ENCODE measurements around the gene GADL1.

GADL1 gene

DNA sequence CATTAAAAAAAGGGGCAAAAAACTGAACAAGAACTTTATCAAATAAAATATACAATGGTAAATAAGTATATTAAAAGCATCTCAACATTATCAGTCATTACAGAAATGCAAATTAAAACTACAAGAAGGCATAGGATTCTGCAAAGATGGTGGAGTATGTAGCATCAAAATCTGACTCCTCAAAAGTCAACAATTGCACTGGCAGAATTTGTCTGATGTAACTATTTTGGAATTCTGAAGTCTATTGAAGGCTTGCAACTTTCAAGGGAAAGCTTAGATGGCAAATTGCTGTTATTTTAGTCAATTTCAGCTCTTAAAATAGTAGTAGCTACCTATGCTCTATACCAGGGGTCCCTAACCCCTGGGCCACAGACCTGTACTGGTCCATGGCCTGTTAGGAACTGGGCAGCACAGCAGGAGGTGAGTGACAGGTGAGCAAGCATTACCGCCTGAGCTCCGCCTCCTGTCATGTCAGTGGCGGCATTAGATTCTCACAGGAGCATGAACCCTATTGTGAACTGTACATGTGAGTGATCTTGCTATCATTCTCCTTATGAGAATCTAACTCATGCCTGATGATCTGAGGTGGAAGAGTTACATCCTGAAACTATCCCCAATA is 180.5 kb downstream of the GADL1 start:
- DNase-seq: no peak

- no peak for DNase-seq
These were observed 181.5 kb downstream of the GADL1 start for GRCh38 chr3:30712991-30713390.

- DNase-seq: no peak
These were observed 182.6 kb downstream of the GADL1 start for GRCh38 chr3:30711867-30712266.

DNA sequence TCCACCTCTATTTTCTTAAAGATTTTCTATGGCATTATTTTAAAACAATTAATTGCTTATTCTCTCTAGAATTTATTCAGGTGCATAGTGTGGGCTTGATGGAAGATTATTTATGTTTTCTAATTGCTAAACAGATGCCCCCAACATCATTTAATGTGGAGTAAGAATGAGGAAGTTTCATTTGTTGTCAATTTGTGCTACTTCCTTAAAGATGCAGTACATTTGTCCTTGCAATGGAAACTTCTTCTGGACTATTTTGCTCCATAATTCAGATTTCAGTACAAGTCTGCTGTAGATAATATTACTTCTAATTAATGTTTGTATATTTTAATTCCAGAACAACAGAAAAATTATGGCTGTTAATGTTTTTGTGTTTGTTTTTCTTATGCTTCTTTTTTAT is 183.3 kb downstream of the GADL1 start:
- DNase-seq: no peak

- DNase-seq: no peak
These were observed 184.4 kb downstream of the GADL1 start for GRCh38 chr3:30710017-30710416.

DNA sequence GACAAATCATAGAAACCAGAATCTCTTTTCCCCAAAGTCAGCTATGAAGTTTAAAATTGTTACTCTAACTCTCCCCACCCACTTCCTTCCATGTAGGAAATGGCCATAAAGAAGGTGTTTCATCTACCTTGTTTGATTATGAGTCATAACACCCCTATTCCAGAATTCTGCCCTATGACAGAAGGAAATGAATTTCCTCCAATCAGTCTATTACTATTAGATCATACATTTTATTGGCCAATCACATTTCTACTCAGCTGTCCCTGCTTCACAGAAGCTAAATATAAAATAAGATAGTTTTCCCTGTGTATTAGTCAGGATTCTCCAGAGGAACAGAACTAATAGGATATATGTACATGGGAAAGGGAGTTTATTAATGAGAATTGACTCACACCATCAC is 186.0 kb downstream of the GADL1 start:
- DNase-seq: no peak

- DNase-seq: no peak
These were observed 186.6 kb downstream of the GADL1 start for GRCh38 chr3:30707825-30708224.

GRCh38 chr3:30704931-30705890 is 189.2 kb downstream of the GADL1 start:
- no peak for DNase-seq

- DNase-seq: no peak
These were observed 191.5 kb downstream of the GADL1 start for GRCh38 chr3:30702828-30703397.

DNA sequence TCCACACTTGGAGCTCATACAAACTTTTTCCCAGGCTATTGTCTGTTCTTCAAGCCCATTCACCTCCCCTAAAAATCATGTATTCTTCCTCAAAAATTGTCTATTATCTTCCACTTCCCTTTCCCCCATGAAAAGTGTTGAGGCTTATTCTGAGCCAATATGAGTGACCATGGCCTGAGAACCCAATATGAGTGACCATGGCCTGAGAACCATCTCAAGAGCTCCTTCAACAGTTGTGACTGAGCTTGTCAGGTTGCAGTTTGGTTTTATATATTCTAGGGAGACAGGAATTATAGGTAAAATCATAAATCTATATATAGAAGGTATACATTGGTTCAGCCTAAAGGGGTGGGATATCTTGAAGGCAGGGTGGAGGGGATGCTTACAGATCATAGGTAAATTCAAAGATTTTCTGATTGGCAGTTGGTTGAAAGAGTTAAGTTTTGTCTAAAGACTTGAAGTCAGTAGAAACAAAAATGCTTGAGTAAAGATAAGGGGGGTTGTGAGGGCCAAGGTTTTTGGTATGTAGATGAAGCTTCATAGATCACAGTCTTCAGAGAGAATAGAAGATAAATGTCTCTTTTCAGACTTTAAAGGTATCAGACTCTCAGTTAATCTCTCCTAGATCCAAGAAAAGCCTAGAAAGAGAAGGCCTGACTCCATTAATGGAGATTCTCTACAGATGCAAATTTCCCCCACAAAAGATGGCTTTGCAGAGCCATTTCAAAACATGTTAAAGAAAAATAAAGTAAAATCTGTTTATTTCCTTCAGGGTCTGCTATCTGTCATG is 192.2 kb downstream of the GADL1 start:
- no peak for DNase-seq

- no peak for DNase-seq
These were observed 193.6 kb downstream of the GADL1 start for GRCh38 chr3:30700702-30701321.

GRCh38 chr3:30699927-30700326 is 194.5 kb downstream of the GADL1 start:
- no peak for DNase-seq

- DNase-seq: no peak
These were observed 195.9 kb downstream of the GADL1 start for GRCh38 chr3:30698549-30698948.

DNA sequence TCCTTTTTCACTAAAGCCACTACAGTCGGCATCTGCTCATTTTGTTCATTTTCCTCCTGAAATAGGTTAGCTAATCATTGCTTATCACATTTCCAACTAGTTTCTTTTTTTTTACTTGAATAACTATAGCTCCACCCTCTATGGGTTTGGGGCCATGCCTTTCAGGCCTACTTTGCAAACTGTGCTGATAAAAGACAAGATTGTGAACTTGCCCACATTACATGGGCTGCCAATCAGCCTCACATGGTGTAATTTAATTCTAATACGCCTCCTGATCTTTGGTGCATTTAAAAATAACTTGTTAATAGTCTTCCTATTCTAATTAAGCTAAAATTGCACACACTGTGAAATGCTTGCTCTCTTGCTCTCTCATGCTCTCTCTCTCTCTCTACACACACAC is 197.6 kb downstream of the GADL1 start:
- no peak for DNase-seq

DNA sequence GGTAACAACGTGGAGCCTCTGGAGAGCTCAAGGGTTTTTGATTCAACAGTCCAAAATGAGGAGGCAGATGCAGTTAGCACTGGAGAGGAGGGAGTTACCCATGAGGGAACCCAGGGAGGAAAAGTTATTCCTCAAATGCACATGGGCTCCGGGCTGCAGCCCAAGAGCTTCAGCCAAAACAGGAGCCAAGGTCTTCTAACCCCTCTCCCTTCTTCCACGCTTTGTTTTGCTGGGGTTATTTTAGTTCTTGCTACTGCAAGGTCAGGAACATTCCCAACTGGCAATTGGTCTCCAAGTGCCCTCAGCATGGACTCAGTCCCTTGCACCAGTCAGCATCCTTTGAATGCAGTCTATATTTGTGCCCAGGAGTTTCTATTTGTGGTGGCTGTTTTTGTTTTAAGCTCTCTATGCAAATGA is 198.1 kb downstream of the GADL1 start:
- DNase-seq: no peak

DNA sequence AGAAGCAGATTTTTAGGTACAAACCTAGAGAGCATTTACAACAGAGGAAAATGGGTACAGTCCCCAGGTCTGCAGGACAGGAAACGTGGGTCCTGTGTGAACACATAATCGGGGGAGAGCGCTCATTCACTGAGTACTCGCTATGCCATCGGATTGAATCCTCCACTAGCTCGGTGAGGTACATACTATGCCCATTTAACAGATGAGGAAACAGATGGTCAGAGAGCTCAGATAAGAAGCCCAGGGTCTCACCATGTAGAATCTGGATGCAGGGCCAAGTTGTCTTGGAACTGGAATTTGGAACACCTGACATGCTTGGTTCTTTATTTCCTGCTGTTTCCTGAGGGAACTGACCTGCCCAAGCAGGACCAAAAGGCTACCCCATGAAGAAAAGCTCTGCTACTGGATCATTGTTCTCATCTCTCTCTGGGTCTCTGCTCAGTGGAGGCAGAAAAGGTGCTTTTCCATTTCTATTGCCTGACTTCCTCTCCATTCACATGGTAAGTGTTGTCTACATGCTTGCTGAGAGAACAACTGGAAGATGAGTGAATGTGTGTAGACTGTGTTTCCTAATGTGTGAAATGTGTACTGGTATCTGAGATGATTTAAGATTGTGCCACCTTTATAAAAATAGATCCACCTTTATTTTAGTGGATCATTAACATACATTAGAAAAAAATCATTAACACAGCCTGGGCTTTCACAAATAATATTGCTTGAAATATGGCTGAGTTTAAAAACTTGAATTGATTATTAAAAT is 199.0 kb downstream of the GADL1 start:
- DNase-seq: no peak

- no peak for DNase-seq
These were observed 199.8 kb downstream of the GADL1 start for GRCh38 chr3:30694668-30695067.

DNA sequence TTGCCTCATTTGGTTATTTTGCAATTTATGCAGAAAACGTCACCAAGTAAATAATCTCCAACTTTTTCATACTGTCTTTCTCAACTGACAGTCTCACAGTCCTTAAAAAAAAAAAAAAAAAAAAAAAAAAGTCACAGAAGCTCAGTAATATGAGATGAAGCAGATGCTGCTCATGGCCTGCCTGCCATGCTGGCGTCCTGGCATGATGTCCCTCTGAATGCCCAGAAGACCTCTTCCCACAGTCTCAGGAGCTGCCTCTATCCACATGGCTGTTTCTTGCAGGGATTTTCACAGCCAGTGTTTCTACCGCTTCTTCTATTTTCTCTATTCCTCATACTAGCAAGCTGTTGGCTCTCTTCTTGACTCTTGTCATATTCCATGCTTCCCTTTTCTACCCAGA is 200.3 kb downstream of the GADL1 start:
- DNase-seq: no peak

DNA sequence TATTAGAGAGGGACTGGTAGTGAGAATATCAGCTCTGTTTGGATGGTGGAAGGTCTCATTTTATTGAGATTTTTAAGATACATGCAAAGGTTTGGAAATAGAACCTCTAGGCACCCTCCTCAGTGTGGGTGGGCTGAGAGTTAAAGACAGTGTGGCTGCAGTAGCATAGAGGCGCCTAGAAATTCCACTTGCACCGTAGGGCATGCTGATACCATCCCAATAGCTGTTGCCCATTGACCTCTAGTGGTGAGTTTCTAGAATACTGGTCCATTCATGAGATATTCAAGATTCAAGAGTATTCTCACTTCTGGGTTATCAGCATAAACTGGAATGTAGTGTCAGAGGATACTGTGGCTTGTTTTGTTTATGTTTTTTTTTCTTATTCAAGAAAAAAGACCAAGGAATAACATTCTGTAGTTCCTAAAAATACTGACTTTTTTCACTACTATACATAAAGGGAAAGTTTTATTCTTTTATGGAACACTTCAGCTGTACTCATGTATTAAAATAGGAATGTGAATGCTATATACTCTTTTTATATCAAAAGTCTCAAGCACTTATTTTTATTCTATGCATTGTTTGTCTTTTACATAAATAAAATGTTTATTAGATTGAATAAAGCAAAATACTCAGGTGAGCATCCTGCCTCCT is 200.9 kb downstream of the GADL1 start:
- peak; percentile 67 for DNase-seq

DNA sequence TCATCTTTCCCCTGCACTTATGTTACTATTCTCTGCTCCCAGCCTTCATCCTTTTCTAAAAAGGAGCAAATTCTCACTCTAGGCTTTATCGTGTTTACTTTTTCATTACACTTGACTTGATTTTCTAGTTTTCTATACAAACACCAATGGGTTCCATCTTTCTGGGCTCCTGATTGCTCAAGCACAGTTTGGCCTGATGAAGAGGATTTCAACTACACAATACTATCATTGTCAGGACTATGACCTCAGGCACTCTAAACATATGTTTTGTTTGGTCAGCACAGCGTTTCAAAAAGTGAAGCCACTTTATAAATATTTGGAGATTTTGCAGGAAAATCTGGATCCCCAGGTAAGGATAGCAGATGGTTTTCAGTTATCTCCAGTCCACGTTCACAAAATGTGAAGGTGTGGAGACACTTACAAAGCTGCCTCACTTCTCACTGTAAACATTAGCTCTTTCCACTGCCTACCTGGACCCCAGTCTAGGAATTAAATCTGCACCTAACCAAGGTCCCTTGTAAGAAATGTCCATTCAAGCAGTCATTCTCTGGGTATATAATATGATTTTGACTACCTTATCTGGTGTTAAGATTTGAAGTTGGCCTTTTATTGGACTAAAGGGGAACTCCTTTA is 201.8 kb downstream of the GADL1 start:
- DNase-seq: no peak

DNA sequence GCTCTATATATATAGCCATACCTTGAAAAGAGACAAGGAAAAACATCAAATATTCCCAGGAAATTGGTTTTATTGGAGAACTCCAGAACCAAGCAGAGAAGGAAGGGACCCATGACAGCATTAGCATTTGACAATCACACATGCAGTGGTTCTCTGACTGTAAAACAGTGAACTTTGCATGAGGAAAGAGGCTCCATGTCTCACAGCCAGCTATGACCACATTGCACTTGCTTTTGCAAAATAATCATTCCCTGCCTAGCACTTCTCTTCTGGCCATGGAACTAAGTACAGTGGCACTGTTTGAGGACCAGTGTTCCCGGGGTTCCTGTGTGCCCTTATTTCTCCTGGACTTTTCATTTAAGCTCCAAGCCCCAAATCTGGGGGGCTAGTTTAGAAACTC is 202.5 kb downstream of the GADL1 start:
- no peak for DNase-seq
